ENCODE measurements around the gene CFAP126.

DNA sequence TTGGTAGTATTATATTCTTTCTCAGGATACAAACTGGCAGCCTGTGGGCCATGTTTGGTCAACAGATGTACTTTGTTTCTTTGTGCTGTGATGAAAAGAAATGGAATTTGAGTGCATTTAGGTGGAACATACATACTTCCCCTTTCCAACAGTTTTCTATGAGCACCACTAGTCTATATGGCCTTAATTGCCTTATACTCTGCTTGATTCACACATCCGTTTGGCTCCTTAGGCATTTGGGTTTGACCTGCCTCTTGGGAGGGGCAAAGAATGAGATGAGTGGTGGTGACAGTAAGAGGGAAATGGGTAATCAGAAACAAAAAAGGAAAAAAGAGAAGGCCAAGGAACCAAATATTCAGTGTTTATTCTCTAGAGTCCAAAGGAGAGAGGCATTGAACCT lies 17.0 kb downstream of the CFAP126 start:
- TF ChIP-seq, protein P1, sequence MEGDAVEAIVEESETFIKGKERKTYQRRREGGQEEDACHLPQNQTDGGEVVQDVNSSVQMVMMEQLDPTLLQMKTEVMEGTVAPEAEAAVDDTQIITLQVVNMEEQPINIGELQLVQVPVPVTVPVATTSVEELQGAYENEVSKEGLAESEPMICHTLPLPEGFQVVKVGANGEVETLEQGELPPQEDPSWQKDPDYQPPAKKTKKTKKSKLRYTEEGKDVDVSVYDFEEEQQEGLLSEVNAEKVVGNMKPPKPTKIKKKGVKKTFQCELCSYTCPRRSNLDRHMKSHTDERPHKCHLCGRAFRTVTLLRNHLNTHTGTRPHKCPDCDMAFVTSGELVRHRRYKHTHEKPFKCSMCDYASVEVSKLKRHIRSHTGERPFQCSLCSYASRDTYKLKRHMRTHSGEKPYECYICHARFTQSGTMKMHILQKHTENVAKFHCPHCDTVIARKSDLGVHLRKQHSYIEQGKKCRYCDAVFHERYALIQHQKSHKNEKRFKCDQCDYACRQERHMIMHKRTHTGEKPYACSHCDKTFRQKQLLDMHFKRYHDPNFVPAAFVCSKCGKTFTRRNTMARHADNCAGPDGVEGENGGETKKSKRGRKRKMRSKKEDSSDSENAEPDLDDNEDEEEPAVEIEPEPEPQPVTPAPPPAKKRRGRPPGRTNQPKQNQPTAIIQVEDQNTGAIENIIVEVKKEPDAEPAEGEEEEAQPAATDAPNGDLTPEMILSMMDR (IDR thresholded peaks at IDR 0.05), result no peak
- TF ChIP-seq POLR2A (IDR thresholded peaks at IDR 0.05) (no peak), EP300 (IDR thresholded peaks at IDR 0.05) (no peak), POLR2AphosphoS5 (IDR thresholded peaks at IDR 0.05) (no peak)
